ENCODE data around the gene TNFSF8. TPM values are rescaled to one million over a fixed set of nuclear protein-coding genes. Genes with fewer than 3 reads are reported as not detected.

TNFSF8 gene
- polyA plus RNA-seq, 1 donor = 0.53 TPM

- DNase-seq (ENCODE audit: low read depth) = no peak
Measured at GRCh38 chr9:114905170-114905940, 25.0 kb downstream of the TNFSF8 start.

- DNase-seq (ENCODE audit: low read depth) = no peak
Measured at GRCh38 chr9:114902786-114903524, 27.4 kb downstream of the TNFSF8 start.

GRCh38 chr9:114900942-114901802 is 29.2 kb downstream of the TNFSF8 start:
- DNase-seq (ENCODE audit: low read depth) = no peak

- DNase-seq (ENCODE audit: low read depth) = no peak
Measured at GRCh38 chr9:114899995-114900394, 30.4 kb downstream of the TNFSF8 start.

GRCh38 chr9:114899461-114899860 is 30.9 kb downstream of the TNFSF8 start:
- no peak for DNase-seq (ENCODE audit: low read depth)

- no peak for DNase-seq (ENCODE audit: low read depth)
Measured at GRCh38 chr9:114898741-114899140, 31.6 kb downstream of the TNFSF8 start.

- DNase-seq (ENCODE audit: low read depth) = no peak
Measured at GRCh38 chr9:114897196-114897595, 33.2 kb downstream of the TNFSF8 start.

- no peak for DNase-seq (ENCODE audit: low read depth)
Measured at GRCh38 chr9:114896344-114896743, 34.0 kb downstream of the TNFSF8 start.

- DNase-seq (ENCODE audit: low read depth) = no peak
Measured at GRCh38 chr9:114895521-114895991, 34.8 kb downstream of the TNFSF8 start.

- no peak for DNase-seq (ENCODE audit: low read depth)
Measured at GRCh38 chr9:114894609-114895433, 35.6 kb downstream of the TNFSF8 start.

- no peak for DNase-seq (ENCODE audit: low read depth)
Measured at GRCh38 chr9:114894206-114894605, 36.2 kb downstream of the TNFSF8 start.

- no peak for DNase-seq (ENCODE audit: low read depth)
Measured at GRCh38 chr9:114893221-114894010, 37.0 kb downstream of the TNFSF8 start.

- DNase-seq (ENCODE audit: low read depth) = no peak
Measured at GRCh38 chr9:114889802-114890224, 40.6 kb downstream of the TNFSF8 start.

GRCh38 chr9:114888607-114889006 is 41.8 kb downstream of the TNFSF8 start:
- no peak for DNase-seq (ENCODE audit: low read depth)

- no peak for DNase-seq (ENCODE audit: low read depth)
Measured at GRCh38 chr9:114887963-114888362, 42.4 kb downstream of the TNFSF8 start.

- no peak for DNase-seq (ENCODE audit: low read depth)
Measured at GRCh38 chr9:114884787-114885452, 45.5 kb downstream of the TNFSF8 start.

GRCh38 chr9:114883709-114884108 is 46.7 kb downstream of the TNFSF8 start:
- DNase-seq (ENCODE audit: low read depth) = no peak

- DNase-seq (ENCODE audit: low read depth) = no peak
Measured at GRCh38 chr9:114880291-114880745, 50.1 kb downstream of the TNFSF8 start.

- DNase-seq (ENCODE audit: low read depth) = no peak
Measured at GRCh38 chr9:114878879-114879564, 51.4 kb downstream of the TNFSF8 start.
